22Rv1 (cell line): ENCODE measurements around the gene BTBD9.

Experiments used
- ZFX ChIP-seq: fragments of 450-650 bp; IDR thresholded peaks from 2 replicates; pipeline ENCODE4 v1.6.1; 2017; ENCODE audit warnings: antibody characterized with exemption, borderline replicate concordance
- TF ChIP-seq, protein P1 (sequence below): fragments of 450-650 bp; IDR thresholded peaks from 2 replicates; pipeline ENCODE4 v1.5.1; 2017; ENCODE audit warnings: mild to moderate bottlenecking

DNA sequence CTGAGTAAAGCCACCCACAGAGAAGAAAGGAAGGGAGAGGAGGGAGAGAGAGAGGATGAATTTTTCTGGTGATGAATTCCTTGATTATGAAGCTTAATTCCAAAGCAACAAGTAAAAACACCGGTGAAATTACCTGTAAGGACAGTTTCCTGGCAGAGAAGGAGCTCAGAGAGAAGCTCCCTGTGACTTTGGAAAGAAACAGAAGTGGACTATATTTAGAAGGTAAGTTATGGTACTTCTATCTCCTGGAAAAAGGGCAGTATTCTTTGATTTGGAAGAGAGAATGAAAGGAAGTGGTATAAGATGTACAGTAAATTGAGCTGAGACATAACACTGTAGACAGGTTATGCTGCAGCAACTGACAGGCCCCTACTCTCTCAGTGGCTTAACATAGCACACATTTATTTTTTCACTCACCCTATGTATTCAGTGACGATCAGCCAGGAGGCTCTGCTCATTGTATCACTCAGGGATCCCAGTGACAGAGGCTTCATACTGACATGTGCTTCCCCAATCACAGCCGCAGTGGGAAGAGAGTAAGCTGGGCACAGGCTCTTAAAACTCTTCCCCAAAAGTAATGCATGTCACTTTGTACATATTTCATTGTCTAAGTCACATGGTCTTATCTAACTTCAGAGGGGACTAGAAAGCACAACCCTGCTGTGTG is 349.5 kb downstream of the BTBD9 start:
- TF ChIP-seq, protein P1, sequence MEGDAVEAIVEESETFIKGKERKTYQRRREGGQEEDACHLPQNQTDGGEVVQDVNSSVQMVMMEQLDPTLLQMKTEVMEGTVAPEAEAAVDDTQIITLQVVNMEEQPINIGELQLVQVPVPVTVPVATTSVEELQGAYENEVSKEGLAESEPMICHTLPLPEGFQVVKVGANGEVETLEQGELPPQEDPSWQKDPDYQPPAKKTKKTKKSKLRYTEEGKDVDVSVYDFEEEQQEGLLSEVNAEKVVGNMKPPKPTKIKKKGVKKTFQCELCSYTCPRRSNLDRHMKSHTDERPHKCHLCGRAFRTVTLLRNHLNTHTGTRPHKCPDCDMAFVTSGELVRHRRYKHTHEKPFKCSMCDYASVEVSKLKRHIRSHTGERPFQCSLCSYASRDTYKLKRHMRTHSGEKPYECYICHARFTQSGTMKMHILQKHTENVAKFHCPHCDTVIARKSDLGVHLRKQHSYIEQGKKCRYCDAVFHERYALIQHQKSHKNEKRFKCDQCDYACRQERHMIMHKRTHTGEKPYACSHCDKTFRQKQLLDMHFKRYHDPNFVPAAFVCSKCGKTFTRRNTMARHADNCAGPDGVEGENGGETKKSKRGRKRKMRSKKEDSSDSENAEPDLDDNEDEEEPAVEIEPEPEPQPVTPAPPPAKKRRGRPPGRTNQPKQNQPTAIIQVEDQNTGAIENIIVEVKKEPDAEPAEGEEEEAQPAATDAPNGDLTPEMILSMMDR = no peak
- TF ChIP-seq ZFX = no peak
